Spleen (tissue), 11 donors: ENCODE measurements around the gene NPHS1. TPM values are rescaled to one million over a fixed set of nuclear protein-coding genes. Genes with fewer than 3 reads are reported as not detected.

Source experiments
- DNase-seq: peaks from one replicate; pipeline ENCODE4 v3.0.0-alpha.2; 2020
- H3K27ac ChIP-seq, 8 donors: fragments of 200-600 bp; sonication (generic) in 7 of 8; 1 replicate in 4 of 8; 2 replicates in 4 of 8; pipeline versions ENCODE4 v1.5.0 to v1.8.0; 2016 to 2021; ENCODE audit warnings: inconsistent platforms in 4 of 8, mild to moderate bottlenecking in 4 of 8, moderate library complexity in 1 of 8
- H3K27me3 ChIP-seq, 7 donors: fragments of 200-600 bp; sonication (generic) in 6 of 7; replicated peaks in 1 of 7; 1 replicate in 4 of 7; 2 replicates in 3 of 7; pipeline versions ENCODE4 v1.5.0 to v1.8.0; 2016 to 2021; ENCODE audit warnings: inconsistent platforms in 3 of 7, mild to moderate bottlenecking in 1 of 7
- H3K36me3 ChIP-seq, 6 donors: fragments of 200-600 bp; sonication (generic) in 5 of 6; 1 replicate in 4 of 6; 2 replicates in 2 of 6; pipeline versions ENCODE4 v1.5.0 to v1.8.0; 2016 to 2021; ENCODE audit warnings: inconsistent platforms in 2 of 6
- H3K4me1 ChIP-seq, 6 donors: fragments of 200-600 bp; sonication (generic) in 5 of 6; 1 replicate in 3 of 6; 2 replicates in 3 of 6; pipeline versions ENCODE4 v1.5.0 to v1.8.0; 2016 to 2021; ENCODE audit warnings: inconsistent platforms in 3 of 6
- H3K4me3 ChIP-seq, 8 donors: fragments of 200-600 bp; sonication (generic) in 7 of 8; 1 replicate in 4 of 8; 2 replicates in 4 of 8; pipeline versions ENCODE4 v1.5.0 to v1.8.0; 2016 to 2021; ENCODE audit warnings: inconsistent platforms in 4 of 8, mild to moderate bottlenecking in 4 of 8, moderate library complexity in 2 of 8
- H3K9me3 ChIP-seq, 8 donors: fragments of 200-600 bp; sonication (generic) in 7 of 8; 1 replicate in 4 of 8; 2 replicates in 4 of 8; pipeline versions ENCODE4 v1.5.0 to v1.8.0; 2016 to 2021; ENCODE audit warnings: inconsistent platforms in 4 of 8
- CTCF ChIP-seq, 11 experiments: fragments of 200-600 bp in 7 of 11; fragments of 450-650 bp in 4 of 11; sonication (generic) in 4 of 11; IDR thresholded peaks in 8 of 11; conservative IDR thresholded peaks in 3 of 11; 1 replicate in 7 of 11; 2 replicates in 4 of 11; pipeline versions ENCODE4 v1.4.0 to v1.8.0; 2016 to 2021; ENCODE audit warnings: antibody characterized with exemption in 11 of 11, inconsistent platforms in 4 of 11, mild to moderate bottlenecking in 1 of 11
- POLR2A ChIP-seq, 3 donors: fragments of 450-650 bp; IDR thresholded peaks; one replicate each; pipeline ENCODE4 v1.5.1; 2017; ENCODE audit warnings: antibody characterized with exemption in 3 of 3, mild to moderate bottlenecking in 1 of 3
- POLR2AphosphoS5 ChIP-seq, 3 donors: sonication (generic); formaldehyde crosslinking; IDR thresholded peaks; one replicate each; pipeline ENCODE4 v1.5.1; 2017; ENCODE audit warnings: antibody characterized with exemption in 3 of 3
- WGBS, 5 donors: extraction: QIAGEN DNeasy Blood & Tissue Kit in 3 of 5; methylation state at CpG; one replicate each; pipeline versions ENCODE4 v1.1.5 to v1.1.7; 2013 to 2018; 5-methylcytosine and 5-hydroxymethylcytosine counted together
- intact Hi-C: fragments of 100-400 bp; cut with DNase I; formaldehyde crosslinking; loops from one replicate; pipeline ENCODE4 v1.15.0; 2023; ENCODE audit warnings: low total_unique reads
- polyA plus RNA-seq, 3 donors: library from polyadenylated mRNA; stranded (reverse); fragments of 200-250 nt; gene quantifications; one replicate each; pipeline ENCODE4 v1.2.1, GENCODE V29; 2013
- total RNA-seq, 7 donors: library from RNA; depleted of rRNA in 3 of 7; stranded (reverse); fragments of >200 nt in 3 of 7; fragmentation: NEBNext Ultra II Directional in 4 of 7; extraction: Animal tissue kit (Norgen Biotek cat#: 25700) in 4 of 7; gene quantifications; one replicate each; pipeline versions ENCODE4 v1.1.0 to v1.2.1, GENCODE V29; 2016 to 2021
- donor health status: healthy with polysubstance abuse.
- donor health status: DM: no; HTN: no; CAD: no; lungs with moderate emphysema.
- donor health status: DM: no; HTN: no; CAD: no.
- donor health status: Bipolar disorder and iron deficiency.
- donor health status: healthy.
- donor health status: DM: no; HTN: no; CAD: no.
- donor health status: DM: yes; HTN: yes; CAD: no.

Gene NPHS1
- total and polyA plus RNA-seq, 10 donors: 0.10 to 0.60 (median 0.20) TPM; not detected in 5

DNA sequence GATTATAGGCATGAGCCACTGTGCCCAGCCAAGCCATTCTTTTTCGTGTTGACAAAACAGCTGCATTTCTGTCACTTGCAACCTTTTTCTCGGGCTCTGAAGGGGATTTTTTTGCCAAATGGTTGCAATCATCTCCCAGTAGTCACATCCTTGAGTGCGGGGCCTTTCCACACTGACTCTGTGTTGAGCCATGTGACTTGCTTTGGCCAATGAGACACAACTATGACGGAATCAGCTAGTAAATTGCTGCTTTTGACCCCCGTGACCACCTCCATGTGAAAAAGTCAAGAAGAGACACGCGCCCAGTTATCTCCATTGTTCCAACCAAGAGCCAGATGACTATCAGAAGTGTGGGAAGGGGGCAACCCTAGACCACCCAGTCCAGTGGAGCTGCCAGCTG is 18.3 kb downstream of the NPHS1 start:
- Histone ChIP-seq H3K36me3 (no peaks in the 10 kb centered on the region), H3K4me1 (no peaks in the 10 kb centered on the region), H3K27me3 (peaks cover 0 to 84% (median 0%) of the 10 kb centered on the region in 7 donors), H3K27ac (no peak overlapping the region), H3K4me3 (no peak overlapping the region), H3K9me3 (peaks cover 0 to 12% (median 11%) of the 10 kb centered on the region in 8 donors)
- 54 to 60% (median 59%) methylated on average over 7 of the region's 7 CpGs for WGBS, 5 donors
- TF ChIP-seq CTCF (IDR thresholded peaks at IDR 0.05 in 8 of 11, conservative IDR thresholded peaks at IDR 0.05 in 3 of 11) (no peak), POLR2AphosphoS5 (IDR thresholded peaks at IDR 0.05) (no peak), POLR2A (IDR thresholded peaks at IDR 0.05) (no peak)
- intact Hi-C loops: no loop called here
- no peak for DNase-seq

- Histone ChIP-seq H3K27ac (no peak overlapping the region), H3K4me3 (no peak overlapping the region), H3K27me3 (peaks cover 0 to 92% (median under 1%) of the 10 kb centered on the region in 7 donors), H3K36me3 (no peaks in the 10 kb centered on the region), H3K4me1 (no peaks in the 10 kb centered on the region), H3K9me3 (no peaks in the 10 kb centered on the region)
- intact Hi-C loops: no loop called here
- 73 to 79% (median 75%) methylated on average over 4 of the region's 4 CpGs for WGBS, 5 donors
- DNase-seq: no peak
- TF ChIP-seq POLR2A (IDR thresholded peaks at IDR 0.05) (no peak), POLR2AphosphoS5 (IDR thresholded peaks at IDR 0.05) (no peak), CTCF (IDR thresholded peaks at IDR 0.05 in 8 of 11, conservative IDR thresholded peaks at IDR 0.05 in 3 of 11) (no peak)
Measured at GRCh38 chr19:35832054-35832453, 20.2 kb downstream of the NPHS1 start.

- 70 to 89% (median 76%) methylated on average over 18 of the region's 18 CpGs for WGBS, 5 donors
- peaks cover 0 to 95% (median 6%) of the 10 kb centered on the region in 7 donors for H3K27me3 ChIP-seq
- no peak for TF ChIP-seq POLR2AphosphoS5 (IDR thresholded peaks at IDR 0.05)
- no peak for TF ChIP-seq POLR2A (IDR thresholded peaks at IDR 0.05)
- no peak for TF ChIP-seq CTCF (IDR thresholded peaks at IDR 0.05 in 8 of 11, conservative IDR thresholded peaks at IDR 0.05 in 3 of 11)
- no peak overlapping the region for H3K4me3 ChIP-seq
- no peaks in the 10 kb centered on the region for H3K9me3 ChIP-seq
- no peaks in the 10 kb centered on the region for H3K36me3 ChIP-seq
- DNase-seq: no peak
- intact Hi-C loops: no loop called here
- H3K4me1 ChIP-seq: no peaks in the 10 kb centered on the region
- no peak overlapping the region for H3K27ac ChIP-seq
Measured at GRCh38 chr19:35830986-35831385, 21.3 kb downstream of the NPHS1 start.

GRCh38 chr19:35828692-35829301 is 23.5 kb downstream of the NPHS1 start:
- Histone ChIP-seq H3K27me3 (peaks cover 0 to 85% (median 6%) of the 10 kb centered on the region in 7 donors), H3K36me3 (no peaks in the 10 kb centered on the region), H3K4me3 (no peak overlapping the region), H3K27ac (no peak overlapping the region), H3K4me1 (no peaks in the 10 kb centered on the region), H3K9me3 (no peaks in the 10 kb centered on the region)
- TF ChIP-seq CTCF (IDR thresholded peaks at IDR 0.05 in 8 of 11, conservative IDR thresholded peaks at IDR 0.05 in 3 of 11): no peak
- TF ChIP-seq POLR2AphosphoS5 (IDR thresholded peaks at IDR 0.05): no peak
- intact Hi-C loops: no loop called here
- DNase-seq: no peak
- 11 to 17% (median 14%) methylated on average over 12 of the region's 12 CpGs for WGBS, 5 donors
